Head of caudate nucleus (tissue), 42 donors: ENCODE results near the gene CNGA2.
"Not testable (repeated sequence)": the region's sequence is repeated elsewhere in the genome, so short reads cannot be mapped to it uniquely, and the experiment has no call there.

Experiments used
- DNase-seq, 42 donors: peaks; one replicate each; pipeline versions ENCODE4 v3.0.0 to v3.0.0-alpha.2; 2020 to 2021; ENCODE audit warnings: mixed read lengths in 7 of 42
- intact Hi-C: fragments of 100-400 bp; cut with DNase I; formaldehyde crosslinking; loops from one replicate; pipeline ENCODE4 v1.15.0; 2022

CNGA2 gene

GRCh38 chrX:151734446-151734845 lies at the start of gene CNGA2:
Gene CNGA2, plus strand, starts transcription at chrX:151734746. Its CDS starts 3,738 bp downstream, at chrX:151738484.
- intact Hi-C loops = no loop called here

DNA sequence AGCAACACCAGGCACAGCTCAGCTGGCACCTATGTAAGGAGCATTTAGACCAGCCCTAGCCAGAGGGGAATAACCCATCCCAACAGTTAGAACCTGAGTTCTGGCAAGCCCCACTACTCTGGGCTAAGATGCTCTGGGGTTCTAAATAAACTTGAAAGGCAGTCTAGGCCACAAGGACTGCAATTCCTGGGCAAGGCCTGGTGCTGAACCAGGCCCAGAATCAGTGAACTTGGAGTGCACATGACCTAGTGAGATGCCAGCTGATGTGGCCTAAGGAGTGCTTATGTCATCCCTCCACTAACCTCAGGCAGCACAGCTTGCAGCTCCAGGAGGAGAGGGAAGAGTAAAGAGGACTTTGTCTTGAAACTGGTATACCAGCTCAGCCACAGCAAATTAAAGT lies 46.9 kb upstream of the CNGA2 start:
- intact Hi-C loops = no loop called here
- no peak for DNase-seq

More at GRCh38 chrX:151734446-151734845, at the start of gene CNGA2:
- DNase-seq = no peak

GRCh38 chrX:151688695-151689094 lies 45.9 kb upstream of the CNGA2 start:
- intact Hi-C loops = no loop called here
- peak in 2 of 42 donors; percentile 1 to 3 for DNase-seq

DNA sequence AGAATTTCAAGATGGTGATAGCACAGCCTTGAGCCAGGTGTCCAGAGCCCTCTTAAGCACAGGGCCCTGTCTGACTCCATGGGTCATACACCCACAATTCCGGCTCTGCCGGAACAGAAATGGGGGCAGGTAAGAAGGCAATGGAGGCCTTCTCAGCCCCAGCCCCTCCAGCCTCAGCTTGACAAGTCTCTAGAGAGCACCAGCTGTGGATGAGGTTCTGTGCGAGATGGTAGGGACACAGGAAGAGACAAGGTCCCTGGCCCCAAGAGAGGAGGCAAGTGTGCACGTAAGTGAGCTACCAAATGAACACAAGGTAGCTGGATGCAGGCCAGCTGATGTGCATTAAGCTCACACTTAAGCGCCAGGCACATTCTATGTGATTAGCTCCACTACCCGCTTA lies 41.7 kb upstream of the CNGA2 start:
- DNase-seq = peak in 2 of 42 donors; percentile 11 to 27
- intact Hi-C loops = no loop called here

- DNase-seq = no peak
- intact Hi-C loops = no loop called here
These were observed 40.4 kb upstream of the CNGA2 start for GRCh38 chrX:151694121-151694520.

DNA sequence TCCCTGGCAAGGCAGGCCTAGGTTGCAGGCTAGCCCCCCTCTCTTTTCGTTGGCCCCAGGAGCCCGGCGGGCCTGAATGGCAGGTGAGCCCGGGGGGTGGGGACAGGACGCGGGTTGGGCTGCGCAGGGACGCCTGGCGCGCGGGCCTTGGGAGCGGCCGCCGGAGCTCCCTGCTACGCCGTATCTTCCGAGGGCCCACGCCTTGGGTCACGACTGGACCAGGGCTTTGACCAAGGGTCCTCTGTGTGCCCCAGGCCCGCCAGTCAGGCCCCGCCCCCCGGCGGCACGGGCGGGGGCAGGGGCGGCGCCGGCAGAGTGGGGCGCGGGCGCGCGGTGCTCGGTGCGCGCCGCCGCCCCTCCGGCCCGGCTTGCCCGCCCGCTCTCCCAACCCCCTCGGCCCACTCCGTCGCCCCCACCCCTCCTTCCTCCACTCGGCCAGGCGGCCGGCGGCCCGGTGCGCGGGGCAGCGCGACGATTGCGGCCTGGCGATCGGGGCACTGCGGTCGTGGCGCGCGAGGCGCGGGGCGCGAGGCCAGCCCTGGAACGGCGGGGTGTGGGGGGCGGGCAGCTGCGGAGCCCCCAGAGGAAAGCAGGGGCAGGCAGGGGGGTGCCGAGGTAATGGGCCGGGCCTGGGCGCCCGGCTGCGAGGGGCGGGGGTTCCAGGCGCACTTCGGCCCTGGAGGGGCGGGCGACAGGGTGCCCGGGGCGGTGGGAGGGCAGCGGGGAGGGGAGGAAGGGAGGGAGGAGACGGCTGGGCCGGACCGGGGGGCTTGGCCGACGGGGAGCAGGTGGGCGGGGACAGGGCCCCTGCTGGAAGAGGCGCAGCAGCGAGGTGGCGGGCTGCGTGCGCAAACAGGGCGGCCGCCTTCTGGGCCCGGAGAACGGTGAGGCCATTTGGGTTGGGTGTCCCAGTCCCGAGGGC lies 39.6 kb upstream of the CNGA2 start, which contains the start of gene PRRG3:
Gene PRRG3 (plus strand): TSS at position 798 of the 922 bp plus-strand sequence. CDS start 3,357 bp downstream, outside the sequence.
- intact Hi-C loops = no loop called here
- DNase-seq = peak in 5 of 42 donors; percentile 7 to 38 (median 35)

DNA sequence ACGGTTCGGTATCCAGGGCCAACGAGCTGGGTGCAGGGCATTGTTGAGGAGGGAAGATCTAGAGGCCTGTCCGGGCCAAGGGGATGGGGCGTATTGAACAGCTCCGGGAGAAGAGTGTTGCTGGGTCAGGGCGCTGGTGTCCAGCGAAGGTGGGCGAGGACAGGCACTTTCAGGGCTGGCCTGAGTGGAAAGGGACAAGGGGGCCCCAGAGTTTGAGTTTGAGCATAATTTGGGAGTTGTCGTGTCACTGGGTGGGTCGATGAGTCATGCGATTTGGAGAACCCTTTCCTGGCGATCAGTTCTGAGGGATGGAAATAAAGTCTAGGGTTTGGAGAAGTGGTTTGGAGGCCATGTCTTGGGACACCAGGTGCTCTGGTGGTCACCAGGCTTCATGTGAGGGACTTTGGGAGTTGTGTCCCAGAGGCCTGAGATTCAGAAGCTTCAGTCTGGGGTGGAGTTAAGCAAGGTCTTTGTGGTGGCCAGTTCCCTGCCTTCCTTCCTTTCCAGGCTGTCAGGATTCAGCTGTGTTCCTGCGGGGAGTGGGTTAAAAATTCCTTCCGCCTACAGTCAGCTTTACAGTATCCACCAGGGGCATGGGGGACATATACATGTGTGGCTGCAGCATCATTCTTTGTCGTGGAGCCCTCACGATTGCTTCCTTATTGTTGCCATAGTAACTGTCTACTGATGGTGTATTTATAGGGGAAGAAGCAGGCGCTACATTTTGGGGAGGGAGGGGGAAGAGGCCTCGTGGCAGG lies 38.8 kb upstream of the CNGA2 start:
- peak in 1 of 42 donors; percentile 19 for DNase-seq
- intact Hi-C loops = no loop called here

DNA sequence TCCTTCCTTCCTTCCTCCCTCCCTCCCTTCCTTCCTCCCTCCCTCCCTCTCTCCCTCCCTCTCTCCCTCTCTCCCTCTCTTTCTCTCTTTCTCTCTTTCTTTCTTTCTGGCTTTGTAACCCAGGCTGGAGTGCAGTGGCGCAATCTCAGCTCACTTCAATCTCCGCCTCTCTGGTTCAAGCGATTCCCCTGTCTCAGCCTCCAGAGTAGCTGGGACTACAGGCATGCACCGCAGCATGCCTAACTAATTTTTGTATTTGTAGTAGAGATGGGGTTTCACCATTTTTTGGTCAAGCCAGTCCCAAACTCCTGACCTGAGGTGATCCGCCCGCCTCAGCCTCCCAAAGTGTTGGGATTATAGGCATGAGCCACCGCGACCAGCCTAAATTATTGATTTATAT lies 37.5 kb upstream of the CNGA2 start:
- DNase-seq, intact Hi-C loops: not testable (repeated sequence)

- intact Hi-C loops = no loop called here
- no peak for DNase-seq
These were observed 37.0 kb upstream of the CNGA2 start for GRCh38 chrX:151697522-151697921.

DNA sequence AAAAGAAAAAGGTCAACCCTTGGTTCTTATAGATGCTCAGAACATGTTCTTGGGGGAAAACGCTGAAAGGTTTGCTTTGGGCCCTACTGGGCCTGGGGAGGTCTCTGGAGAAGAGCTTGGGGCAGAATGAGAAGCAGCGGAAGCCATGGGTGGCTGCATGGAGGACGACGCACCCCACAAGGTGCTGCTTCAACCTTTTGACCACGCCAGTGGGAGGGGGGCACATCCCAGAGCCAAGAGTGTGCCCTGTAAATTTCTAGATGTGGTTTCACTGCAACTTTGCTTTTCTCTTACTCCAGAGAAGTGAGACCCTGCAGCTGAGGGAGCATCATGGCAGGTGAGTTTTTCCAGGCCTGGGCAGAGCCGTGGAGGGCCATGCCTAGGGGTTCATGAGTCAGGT lies 36.1 kb upstream of the CNGA2 start:
- DNase-seq = peak in 1 of 42 donors; percentile 15
- intact Hi-C loops = no loop called here

- intact Hi-C loops = no loop called here
- peak in 1 of 42 donors; percentile 18 for DNase-seq
These were observed 34.8 kb upstream of the CNGA2 start for GRCh38 chrX:151699746-151700145.

GRCh38 chrX:151700581-151700980 lies 34.0 kb upstream of the CNGA2 start:
- peak in 1 of 42 donors; percentile 18 for DNase-seq
- intact Hi-C loops = no loop called here

- intact Hi-C loops = no loop called here
- no peak for DNase-seq
These were observed 33.5 kb upstream of the CNGA2 start for GRCh38 chrX:151701071-151701470.

- DNase-seq = peak in 1 of 42 donors; percentile 18
- intact Hi-C loops = no loop called here
These were observed 33.0 kb upstream of the CNGA2 start for GRCh38 chrX:151701531-151701930.

DNA sequence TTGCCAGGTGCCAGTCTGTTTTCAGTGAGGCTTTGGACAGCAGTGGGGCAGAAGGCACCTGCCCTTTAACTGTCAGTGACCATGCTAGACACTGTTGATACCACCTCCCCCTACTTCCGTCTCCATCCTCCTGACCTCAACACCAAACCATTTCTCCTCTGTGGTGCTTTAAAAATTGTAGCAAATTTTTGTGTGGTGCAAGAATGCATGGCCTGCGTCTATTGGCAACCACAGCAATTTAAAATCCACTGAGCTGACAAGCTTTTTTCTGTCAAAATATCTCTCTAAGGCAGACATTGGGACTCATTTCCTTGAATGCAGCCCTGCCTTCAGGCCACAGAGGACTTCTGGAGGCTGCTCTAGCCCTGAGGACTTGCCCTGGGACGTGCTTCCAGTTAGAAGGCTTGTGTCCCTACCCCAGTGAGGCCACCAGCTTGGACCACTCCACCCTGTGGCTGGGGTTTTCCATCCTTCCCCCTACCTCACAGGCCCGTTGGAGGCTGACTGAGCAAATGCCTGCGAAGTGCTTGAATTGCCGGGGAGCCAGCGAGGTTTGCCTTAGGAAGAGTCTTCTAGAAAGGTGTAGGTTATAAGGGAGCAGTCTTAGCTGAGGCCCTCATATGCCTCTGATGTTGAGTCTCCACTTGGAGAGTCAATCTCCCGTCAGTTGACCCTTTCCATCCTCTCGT lies 32.4 kb upstream of the CNGA2 start:
- intact Hi-C loops = no loop called here
- DNase-seq = peak in 1 of 42 donors; percentile 29

- intact Hi-C loops = no loop called here
- DNase-seq = peak in 1 of 42 donors; percentile 26
These were observed 31.7 kb upstream of the CNGA2 start for GRCh38 chrX:151702741-151703340.

DNA sequence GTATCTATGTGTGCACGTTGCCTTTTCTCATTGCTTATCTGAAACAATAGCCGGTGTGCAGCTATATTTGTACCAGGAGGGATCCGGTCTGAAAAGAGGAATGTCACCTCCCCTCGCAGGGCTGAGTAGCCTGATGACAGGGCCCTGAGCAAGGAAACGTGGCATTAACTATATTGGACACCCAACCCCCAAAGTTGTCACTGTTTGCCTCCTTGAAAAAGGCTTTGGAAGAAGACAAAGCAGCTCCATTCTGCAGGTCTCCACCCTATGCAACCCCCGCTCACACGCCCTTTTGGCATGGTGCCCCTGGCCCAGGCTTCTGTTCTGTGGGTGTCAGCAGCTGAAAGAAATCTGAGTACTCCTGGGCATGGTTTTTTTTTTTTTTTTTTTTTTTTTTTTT lies 31.1 kb upstream of the CNGA2 start:
- peak in 5 of 42 donors; percentile 3 to 37 (median 23) for DNase-seq
- intact Hi-C loops = no loop called here

- DNase-seq = peak in 1 of 42 donors; percentile 34
- intact Hi-C loops = no loop called here
These were observed 30.4 kb upstream of the CNGA2 start for GRCh38 chrX:151704041-151704663.
